Ovary (tissue), 9 donors: Measurements from ENCODE around the gene NEDD4L. TPM values are rescaled to one million over a fixed set of nuclear protein-coding genes. Genes with fewer than 3 reads are reported as not detected.

ENCODE experiments used
- DNase-seq, 5 donors: peaks; one replicate each; pipeline ENCODE4 v3.0.0-alpha.2; 2019 to 2020
- H3K27ac ChIP-seq, 2 donors: fragments of 200-600 bp; one replicate each; pipeline versions ENCODE4 v1.5.1 to v1.8.0; 2019 to 2022
- H3K27me3 ChIP-seq: fragments of 200-600 bp; one replicate; pipeline ENCODE4 v1.8.0; 2022
- H3K36me3 ChIP-seq: fragments of 200-600 bp; sonication (generic); one replicate; pipeline ENCODE4 v1.5.1; 2019
- H3K4me1 ChIP-seq: one replicate; pipeline ENCODE4 v1.8.1; 2013; ENCODE audit warnings: mild to moderate bottlenecking, moderate library complexity; ENCODE audit not compliant: insufficient read depth
- H3K4me3 ChIP-seq: fragments of 200-600 bp; sonication (generic); one replicate; pipeline ENCODE4 v1.5.1; 2017
- H3K9me3 ChIP-seq, 2 donors: fragments of 200-600 bp in 1 of 2; sonication (generic) in 1 of 2; one replicate each; pipeline versions ENCODE4 v1.5.1 to v1.8.1; 2013 to 2019; ENCODE audit warnings: mild to moderate bottlenecking in 1 of 2, moderate library complexity in 1 of 2
- EP300 ChIP-seq: sonication (generic); formaldehyde crosslinking; IDR thresholded peaks from one replicate; pipeline ENCODE4 v1.6.1; 2017; ENCODE audit warnings: antibody characterized with exemption
- POLR2A ChIP-seq: fragments of 450-650 bp; IDR thresholded peaks from one replicate; pipeline ENCODE4 v1.6.1; 2017; ENCODE audit warnings: antibody characterized with exemption, mild to moderate bottlenecking, moderate library complexity
- WGBS, 3 donors: extraction: QIAGEN DNeasy Blood & Tissue Kit in 1 of 3; methylation state at CpG; one replicate each; pipeline versions ENCODE4 v1.1.5 to v1.1.7; 2013 to 2017; 5-methylcytosine and 5-hydroxymethylcytosine counted together
- intact Hi-C, 4 donors: fragments of 100-400 bp; cut with DNase I; formaldehyde crosslinking; loops; one replicate each; pipeline versions ENCODE4 v1.11.0 to v1.15.1; 2022 to 2023
- polyA plus RNA-seq, 2 donors: library from polyadenylated mRNA; stranded (reverse); fragments of 200-250 nt in 1 of 2; fragments of 350-450 nt in 1 of 2; fragmentation: Illumina TruSeq in 1 of 2; extraction: RNeasy Lipid Tissue Mini Kit (QIAGEN cat#74804) in 1 of 2; gene quantifications; one replicate each; pipeline ENCODE4 v1.2.3, GENCODE V29; 2013 to 2014
- total RNA-seq, 7 donors: library from RNA; depleted of rRNA in 2 of 7; stranded (reverse); fragments of >200 nt in 2 of 7; fragmentation: NEBNext Ultra II Directional in 3 of 7; extraction: Animal tissue kit (Norgen Biotek cat#: 25700) in 3 of 7; gene quantifications; one replicate each; pipeline versions ENCODE4 v1.1.0 to v1.2.4, GENCODE V29; 2016 to 2023
- TF ChIP-seq, protein P1 (sequence below), 3 donors: fragments of 450-650 bp in 2 of 3; fragments of 200-600 bp in 1 of 3; IDR thresholded peaks; one replicate each; pipeline versions ENCODE4 v1.5.1 to v1.8.0; 2016 to 2022; ENCODE audit warnings: antibody characterized with exemption in 3 of 3, mild to moderate bottlenecking in 1 of 3
- donor health status: DM: no; HTN: no; CAD: no; lungs with moderate emphysema.
- donor health status: DM: no; HTN: no; CAD: no.
- donor health status: Bipolar disorder and iron deficiency.
- donor health status: DM: yes; HTN: yes; CAD: no.
- donor health status: DM: no; HTN: no; CAD: no.
- donor health status: DM: yes; HTN: yes; CAD: no.

The NEDD4L gene
- total and polyA plus RNA-seq, 9 donors, result 11.0 to 75.2 (median 18.2) TPM

DNA sequence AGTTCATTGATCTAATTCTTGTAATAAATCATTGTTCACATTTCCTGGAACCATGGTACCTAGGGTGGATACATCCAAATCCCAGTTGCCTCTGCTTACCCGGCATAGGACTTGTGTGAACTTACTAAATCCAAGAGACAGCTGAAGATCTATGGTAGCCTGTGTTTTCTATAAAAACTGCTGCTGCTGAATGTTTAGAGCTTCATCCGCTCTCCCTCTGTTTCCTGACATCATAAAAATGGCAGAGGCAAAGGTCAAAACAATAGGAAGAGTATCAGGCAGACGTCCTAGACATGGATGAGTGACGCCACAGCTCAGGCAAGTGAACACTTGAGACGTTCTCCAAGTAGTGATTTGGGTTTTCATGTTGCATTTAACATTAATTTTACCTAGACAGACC is 326.6 kb downstream of the NEDD4L start:
- no peak for DNase-seq
- intact Hi-C loops, result no loop called here

DNA sequence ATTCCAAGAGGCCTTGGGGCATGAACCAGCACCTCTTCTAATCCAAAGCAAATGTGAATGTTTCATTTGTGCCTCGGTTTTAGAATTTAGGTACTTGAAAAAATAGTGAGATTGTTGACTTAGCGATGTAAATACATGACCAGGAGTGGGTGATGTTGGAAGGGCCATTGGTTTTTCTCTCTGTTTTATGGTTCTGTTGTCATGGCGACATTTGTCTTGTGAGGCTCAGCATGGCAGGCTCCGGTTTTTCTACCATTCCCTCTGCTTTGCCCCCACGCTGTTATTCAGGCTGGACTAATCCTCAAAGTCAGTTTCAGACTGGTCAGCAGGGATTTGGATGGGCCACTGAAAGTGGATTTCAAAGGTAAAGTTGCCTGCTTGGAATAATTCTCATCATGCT is 329.5 kb downstream of the NEDD4L start:
- no peaks in the 10 kb centered on the region for H3K27me3 ChIP-seq
- H3K9me3 ChIP-seq, result no peaks in the 10 kb centered on the region
- H3K4me1 ChIP-seq, result no peaks in the 10 kb centered on the region
- no peaks in the 10 kb centered on the region for H3K36me3 ChIP-seq
- intact Hi-C loops, result no loop called here
- WGBS, 3 donors, result 92 to 95% (median 92%) methylated on average over 5 of the region's 5 CpGs
- DNase-seq, result no peak
- H3K27ac ChIP-seq, result no peak overlapping the region
- TF ChIP-seq EP300, result no peak
- TF ChIP-seq, protein P1, sequence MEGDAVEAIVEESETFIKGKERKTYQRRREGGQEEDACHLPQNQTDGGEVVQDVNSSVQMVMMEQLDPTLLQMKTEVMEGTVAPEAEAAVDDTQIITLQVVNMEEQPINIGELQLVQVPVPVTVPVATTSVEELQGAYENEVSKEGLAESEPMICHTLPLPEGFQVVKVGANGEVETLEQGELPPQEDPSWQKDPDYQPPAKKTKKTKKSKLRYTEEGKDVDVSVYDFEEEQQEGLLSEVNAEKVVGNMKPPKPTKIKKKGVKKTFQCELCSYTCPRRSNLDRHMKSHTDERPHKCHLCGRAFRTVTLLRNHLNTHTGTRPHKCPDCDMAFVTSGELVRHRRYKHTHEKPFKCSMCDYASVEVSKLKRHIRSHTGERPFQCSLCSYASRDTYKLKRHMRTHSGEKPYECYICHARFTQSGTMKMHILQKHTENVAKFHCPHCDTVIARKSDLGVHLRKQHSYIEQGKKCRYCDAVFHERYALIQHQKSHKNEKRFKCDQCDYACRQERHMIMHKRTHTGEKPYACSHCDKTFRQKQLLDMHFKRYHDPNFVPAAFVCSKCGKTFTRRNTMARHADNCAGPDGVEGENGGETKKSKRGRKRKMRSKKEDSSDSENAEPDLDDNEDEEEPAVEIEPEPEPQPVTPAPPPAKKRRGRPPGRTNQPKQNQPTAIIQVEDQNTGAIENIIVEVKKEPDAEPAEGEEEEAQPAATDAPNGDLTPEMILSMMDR (IDR thresholded peaks at IDR 0.05), result no peak
- no peak for TF ChIP-seq POLR2A
- H3K4me3 ChIP-seq, result no peak overlapping the region

More for the DNA sequence above, 326.6 kb downstream of the NEDD4L start:
- H3K4me1 ChIP-seq, result no peaks in the 10 kb centered on the region
- TF ChIP-seq EP300 (no peak), POLR2A (no peak)
- TF ChIP-seq, protein P1 (IDR thresholded peaks at IDR 0.05), result no peak
- no peaks in the 10 kb centered on the region for H3K27me3 ChIP-seq
- H3K9me3 ChIP-seq, result no peaks in the 10 kb centered on the region
- no peaks in the 10 kb centered on the region for H3K36me3 ChIP-seq
- H3K4me3 ChIP-seq, result no peak overlapping the region
- H3K27ac ChIP-seq, result no peak overlapping the region
- WGBS, 3 donors, result 92 to 95% (median 94%) methylated on average over 5 of the region's 5 CpGs

DNA sequence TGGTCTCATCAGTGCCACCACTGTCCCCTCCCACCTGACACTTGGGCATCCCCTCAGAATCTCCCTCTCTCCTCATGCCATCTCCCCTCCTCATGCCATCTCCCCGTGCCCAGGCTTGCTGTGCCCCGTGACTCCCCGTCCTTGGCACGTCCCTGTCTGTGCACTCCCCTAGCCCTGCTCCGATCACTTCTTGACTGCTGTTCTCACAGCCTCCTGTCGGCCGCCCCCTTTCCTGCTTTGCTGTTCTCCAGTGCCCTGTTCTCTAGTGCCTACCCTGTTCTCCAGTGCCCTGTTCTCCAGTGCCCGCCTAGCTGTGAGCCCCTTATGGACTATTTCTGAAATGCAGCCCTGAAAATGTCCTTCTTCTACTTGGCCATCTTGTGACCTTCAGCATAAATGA is 331.0 kb downstream of the NEDD4L start:
- Histone ChIP-seq H3K36me3 (no peaks in the 10 kb centered on the region), H3K9me3 (no peaks in the 10 kb centered on the region), H3K4me1 (no peaks in the 10 kb centered on the region), H3K4me3 (no peak overlapping the region), H3K27ac (no peak overlapping the region), H3K27me3 (no peaks in the 10 kb centered on the region)
- TF ChIP-seq POLR2A (no peak), EP300 (no peak)
- TF ChIP-seq, protein P1 (IDR thresholded peaks at IDR 0.05), result no peak
- WGBS, 3 donors, result 92 to 96% (median 96%) methylated on average over 8 of the region's 8 CpGs
- DNase-seq, result no peak
- intact Hi-C loops, result no loop called here

DNA sequence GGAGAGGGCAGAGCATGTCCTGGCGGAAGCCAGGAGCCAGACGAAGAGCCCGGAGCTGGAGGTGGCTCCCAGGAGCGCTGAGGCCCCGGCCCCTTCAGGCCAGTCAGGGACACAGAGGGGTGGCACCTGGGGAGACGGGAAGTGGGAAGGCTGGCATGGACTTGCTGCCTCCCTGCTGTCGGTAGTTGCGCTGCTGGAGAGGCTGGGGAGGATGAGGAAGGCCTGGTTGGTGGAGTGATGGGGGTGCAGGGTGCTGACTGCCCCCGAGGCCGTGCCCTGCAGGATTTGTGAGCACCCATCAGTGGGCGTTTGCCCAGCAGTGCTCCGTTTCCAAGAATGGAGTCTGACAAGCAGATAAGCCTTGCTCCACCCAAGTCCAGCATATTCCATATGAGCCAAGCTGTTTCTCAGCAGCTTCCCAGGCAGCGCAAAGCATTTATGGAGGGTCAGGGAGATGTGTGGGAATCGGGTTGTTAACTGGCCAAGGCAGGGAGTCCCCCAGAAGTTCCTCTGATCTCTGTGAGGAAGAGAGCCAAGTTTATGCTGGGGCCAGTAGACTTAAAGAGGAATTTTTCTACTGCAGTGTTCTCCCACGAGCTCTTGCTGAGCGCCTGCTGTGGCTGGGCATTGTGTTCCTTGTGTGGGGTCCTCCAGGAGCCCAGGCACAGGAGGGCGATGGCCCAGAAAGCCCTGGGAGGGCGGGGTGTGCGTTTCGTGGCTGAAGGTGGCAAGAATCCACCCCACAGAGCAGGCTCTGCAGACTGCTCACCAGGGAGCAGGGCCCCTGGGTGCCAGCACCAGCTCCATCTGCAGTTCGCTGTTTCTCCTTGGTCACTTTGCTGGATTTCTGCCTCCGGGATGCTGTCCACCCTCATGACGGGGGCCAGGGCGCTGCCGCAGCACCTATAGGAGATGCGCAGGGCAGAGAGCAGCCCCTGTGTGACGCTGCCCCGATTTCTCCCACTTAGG is 334.7 kb downstream of the NEDD4L start:
- H3K27ac ChIP-seq, result no peak overlapping the region
- intact Hi-C loops, result no loop called here

More for the DNA sequence above, 334.7 kb downstream of the NEDD4L start:
- H3K4me1 ChIP-seq, result no peaks in the 10 kb centered on the region
- no peaks in the 10 kb centered on the region for H3K9me3 ChIP-seq
- H3K36me3 ChIP-seq, result no peaks in the 10 kb centered on the region
- H3K27me3 ChIP-seq, result no peaks in the 10 kb centered on the region
- 72 to 78% (median 73%) methylated on average over 28 of the region's 28 CpGs for WGBS, 3 donors
- TF ChIP-seq POLR2A (no peak), EP300 (no peak)
- TF ChIP-seq, protein P1 (IDR thresholded peaks at IDR 0.05), result no peak
- no peak for DNase-seq
- H3K4me3 ChIP-seq, result no peak overlapping the region
